Amniotic epithelial cell (primary cell): Measurements from ENCODE around the gene NEDD9.
A peak's percentile ranks its signal among the peaks of the same experiment; 100 is the strongest.

ENCODE experiments used
- DNase-seq: peaks from one replicate; pipeline ENCODE4 v3.0.0-alpha.2; 2010; ENCODE audit warnings: low read depth

The NEDD9 gene

DNA sequence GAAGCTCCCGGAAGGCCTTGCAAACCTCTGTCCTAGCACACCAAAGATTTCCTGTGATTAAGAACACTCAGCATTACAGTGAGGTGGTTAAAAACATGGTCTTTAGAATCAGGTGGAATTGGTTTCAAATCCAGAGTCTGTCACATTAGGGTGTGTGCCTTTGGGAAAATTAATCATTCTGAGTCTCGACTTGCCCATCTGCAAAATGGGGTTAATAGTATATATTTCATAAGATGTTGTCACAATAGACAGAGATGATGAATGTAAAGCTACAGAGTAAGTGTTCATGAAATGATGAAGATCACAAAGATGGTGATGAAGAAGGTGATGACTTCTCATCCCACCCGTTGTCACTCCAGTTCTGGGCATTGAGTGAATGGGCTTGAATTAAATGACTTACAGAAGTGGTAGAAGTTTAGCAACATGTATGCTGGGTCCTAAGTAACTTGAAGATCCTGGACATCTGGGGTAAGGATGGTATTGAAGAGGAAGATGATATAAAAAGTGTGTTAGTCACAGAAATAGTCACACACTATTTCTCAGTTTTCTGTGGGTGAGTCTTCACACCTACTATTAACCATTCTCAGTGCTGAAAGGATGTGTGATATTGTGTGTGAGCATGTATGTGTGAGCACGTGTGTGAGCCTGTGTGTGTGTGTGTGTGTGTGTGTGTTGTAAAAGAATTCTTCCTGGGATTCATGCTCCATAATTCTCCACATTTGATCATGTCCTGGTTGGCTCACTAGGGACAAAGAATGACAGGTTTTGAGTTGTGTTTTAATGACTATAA, 28.0 kb upstream of the NEDD9 start:
- DNase-seq: no peak

DNA sequence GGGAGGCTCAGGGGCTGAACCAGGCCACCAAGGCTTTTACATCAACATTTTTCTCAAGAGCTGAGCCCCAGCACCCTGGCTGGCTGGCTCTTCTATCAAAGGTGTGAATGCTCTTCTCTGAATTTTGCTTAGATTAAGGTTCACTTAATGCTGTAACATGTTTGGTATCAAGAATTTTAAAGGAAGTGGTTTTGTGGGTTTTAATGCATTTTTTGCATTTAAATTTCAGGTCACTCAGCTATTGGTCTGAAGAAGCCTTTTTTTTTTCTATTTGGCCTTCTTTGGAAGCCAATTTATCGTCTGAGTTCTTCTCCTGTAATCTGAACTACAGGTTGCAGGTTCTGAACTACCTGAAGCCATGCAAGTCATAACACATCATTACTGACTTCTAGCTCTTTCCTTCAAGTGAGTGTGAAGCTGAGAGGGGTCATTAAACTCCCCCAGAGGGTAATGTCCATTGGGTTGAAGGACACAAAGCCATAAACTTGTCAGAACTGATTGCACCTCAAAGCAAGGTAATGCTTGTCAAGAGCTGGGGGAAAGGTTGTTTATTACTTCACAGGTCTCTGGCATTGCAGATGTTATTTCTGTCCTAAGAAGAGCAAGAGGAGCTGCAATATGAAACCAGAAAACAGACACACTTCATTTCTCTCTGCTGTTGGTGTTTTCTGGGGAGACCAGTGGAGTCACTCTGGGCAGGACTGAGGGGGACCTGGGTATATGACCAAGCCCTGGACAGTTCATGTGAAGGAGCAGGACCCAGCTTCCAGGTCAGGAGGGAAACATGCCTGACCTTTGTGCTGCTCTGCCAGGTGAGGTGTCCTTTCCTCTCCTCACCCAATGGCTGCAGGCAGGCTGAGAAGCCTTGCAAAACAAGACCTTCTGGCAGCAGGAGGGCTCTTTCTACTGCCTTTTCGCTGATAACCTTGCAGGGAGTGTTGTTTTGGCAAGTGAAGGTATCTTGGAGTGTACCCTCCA, 26.1 kb upstream of the NEDD9 start:
- DNase-seq: no peak

DNA sequence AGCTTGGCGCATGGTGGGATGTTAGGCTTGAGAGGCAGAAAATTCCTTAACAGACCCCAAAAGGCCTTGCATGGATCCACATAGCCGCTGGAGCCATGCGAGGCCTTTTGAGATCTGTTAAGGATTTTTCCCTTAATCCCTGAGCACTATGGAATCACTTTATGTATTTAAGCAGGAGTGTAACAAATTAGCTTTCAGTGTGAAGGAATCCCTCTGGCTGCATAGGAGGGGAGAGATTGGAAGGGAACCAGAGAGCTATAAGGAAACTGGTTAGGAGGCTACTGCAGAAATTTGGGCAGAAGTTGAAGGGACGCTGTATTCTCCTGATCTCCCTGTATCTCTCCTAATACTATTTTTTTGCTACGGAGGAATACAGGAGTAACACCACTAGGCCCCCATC, 23.1 kb upstream of the NEDD9 start:
- DNase-seq: no peak

DNA sequence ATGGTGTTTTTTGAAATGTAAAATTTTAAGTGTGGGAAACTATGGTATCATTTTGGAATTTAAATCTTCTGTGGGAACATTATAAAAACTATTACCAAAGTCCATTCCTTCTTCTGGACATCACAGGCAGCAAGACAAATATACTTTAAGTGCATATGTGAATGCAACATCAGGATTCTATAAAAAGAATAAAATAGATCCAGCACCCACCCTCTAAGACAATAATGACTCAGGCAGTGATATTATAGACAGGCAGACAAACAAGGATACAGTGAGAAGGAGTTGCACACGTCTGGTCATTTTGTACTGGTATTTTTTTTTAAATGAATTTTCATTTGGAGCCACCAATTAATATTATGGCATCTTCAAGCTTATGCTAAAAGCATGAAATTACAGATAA, 21.1 kb upstream of the NEDD9 start:
- no peak for DNase-seq

DNA sequence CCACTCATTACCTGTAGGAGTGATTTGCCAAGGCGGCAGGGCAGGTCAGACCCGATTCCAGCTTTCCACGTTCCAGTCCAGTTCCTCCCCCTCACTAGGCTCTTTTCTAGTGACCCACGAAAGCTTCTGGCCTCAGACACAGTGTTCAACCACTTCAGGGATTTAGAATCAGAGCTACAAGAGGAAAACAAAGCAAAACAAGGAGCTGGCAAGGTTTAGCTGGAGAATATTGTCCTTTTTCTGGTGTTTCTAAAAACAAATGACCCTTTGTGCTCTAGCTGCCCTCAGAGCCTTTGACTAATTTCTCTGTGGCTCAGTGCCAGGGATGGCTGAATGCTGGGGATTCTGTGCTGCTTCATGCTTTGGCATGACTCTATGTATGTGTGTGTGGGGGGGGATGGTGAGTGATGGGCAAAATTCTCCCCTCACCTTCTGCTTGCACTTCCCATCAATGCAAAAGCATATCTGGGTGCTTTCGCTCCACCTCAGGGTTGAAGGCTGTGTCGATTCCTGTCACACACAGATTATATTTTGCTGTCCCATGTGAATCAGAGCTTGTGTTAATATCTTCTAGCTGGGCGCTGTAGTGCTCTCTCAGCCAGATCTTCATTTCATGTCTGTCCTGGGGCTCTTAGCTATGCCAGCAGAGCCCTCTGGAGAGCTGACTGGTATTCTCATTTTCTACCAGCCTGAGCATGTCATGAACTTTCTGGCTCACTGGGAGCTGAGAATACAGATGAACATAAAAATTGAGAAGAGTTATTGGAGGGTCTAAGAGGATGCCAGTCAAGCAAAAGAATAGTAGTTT, 19.3 kb upstream of the NEDD9 start:
- DNase-seq: peak; percentile 81

DNA sequence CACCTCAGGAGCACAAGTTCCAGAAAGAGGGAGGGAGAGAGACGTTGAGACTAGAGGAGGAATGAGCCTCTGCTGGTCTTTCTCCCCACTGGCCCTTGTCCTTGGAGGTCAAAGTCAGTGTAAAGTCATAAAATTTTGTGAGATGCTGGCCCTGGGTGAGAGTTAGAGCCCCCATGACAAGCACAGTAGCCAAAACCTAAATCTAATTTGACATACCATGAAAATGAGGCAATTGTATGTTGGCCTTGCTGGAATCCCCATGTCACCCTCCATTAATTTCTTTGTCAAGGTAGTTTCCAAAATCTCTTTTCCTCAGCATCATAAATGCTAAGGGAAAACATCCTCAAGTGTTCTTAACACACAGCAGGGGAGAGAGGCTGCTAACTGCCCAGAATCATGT, 17.6 kb upstream of the NEDD9 start:
- no peak for DNase-seq

DNA sequence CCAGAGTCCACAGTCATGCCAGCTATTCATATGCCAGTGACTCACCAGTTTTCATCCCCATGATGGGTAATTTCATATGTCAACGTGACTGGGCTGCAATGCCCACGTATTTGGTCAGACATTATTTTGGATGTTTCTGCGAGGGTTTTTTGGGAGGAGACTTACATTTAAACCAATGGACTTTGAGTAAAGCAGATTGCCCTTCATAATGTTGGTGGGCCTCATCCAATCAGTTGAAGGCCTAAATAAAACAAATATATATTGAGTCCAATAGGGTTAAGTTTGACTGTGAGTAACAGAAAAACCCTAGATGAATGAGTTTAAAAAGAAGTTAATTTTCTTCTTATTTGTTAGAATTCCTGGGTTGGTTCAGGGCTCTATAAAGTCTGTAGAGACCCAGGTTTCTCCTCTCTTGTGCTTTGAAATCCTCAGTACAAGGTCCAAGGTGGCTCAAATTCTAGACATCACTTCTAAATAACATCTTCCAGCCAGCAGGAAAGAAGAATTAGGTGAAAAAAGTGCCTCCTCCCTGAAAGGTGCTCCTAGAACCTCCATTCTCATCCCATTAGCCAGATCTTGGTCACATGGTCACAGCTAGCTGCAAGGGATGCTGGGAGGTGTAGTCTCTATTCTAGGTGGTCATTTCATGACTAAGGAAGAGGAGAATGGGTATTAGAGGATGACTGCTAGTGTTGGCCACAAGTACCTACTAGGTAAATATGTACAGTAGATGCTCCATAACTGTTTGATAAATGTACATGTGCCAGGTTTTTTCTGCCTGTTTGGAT, 16.7 kb upstream of the NEDD9 start:
- no peak for DNase-seq

DNA sequence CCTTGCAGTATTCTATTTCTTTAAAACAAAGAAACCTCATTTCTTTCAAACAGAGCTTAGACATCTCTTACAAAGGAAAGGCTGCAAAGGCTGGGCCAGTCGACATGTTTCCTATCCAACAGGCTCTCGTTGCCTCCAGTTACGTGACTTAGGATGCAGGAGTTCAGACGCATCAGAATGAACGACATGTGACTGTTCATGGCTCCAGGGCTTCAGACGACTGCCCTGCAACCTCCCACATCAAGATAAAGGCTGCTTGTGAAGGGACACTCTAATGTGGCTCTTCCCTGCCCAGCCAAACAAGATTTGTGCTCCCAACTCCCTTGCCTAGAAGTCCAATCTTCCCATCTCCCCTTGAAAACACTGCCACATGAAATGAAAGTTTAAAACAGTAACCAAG, 14.3 kb upstream of the NEDD9 start:
- no peak for DNase-seq

DNA sequence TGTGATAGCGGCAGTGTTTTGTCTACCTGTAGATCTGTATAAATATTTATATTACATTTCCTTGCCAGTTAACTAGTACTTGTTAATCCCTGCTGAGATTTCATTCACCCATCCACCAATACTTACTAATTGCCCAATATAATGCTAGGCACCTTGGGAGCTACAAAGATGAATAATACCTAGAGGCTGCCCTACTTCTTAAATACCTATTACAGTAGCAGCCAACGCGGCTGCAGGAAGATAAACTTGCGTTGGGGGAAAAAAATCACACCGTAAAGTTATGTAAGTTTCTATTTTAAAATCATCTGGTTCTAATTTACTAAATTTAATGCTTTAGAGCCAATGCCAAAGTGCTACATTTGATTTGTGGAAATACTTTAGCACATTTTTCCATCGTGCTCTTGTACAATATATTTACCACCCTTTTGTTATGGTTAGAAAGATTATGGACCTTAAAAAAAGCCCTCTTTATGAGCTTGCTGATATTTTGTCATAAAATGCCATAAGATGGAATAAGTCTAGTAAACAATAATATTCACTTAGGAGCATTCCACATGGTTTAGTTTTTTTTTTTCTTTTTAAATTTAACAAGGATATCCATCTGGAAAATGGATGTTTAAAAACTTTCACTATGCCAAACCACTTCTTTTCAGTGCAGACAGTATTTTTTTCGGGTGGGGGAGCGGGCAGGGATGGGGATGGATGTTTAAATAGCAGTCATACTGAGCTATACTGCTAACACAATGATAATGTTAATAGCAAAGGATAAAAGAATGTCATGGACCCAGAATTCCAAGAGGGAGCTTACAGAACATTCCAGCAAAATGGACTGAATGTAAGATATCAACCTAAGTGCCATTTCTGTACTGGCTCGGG, 13.2 kb upstream of the NEDD9 start:
- no peak for DNase-seq

DNA sequence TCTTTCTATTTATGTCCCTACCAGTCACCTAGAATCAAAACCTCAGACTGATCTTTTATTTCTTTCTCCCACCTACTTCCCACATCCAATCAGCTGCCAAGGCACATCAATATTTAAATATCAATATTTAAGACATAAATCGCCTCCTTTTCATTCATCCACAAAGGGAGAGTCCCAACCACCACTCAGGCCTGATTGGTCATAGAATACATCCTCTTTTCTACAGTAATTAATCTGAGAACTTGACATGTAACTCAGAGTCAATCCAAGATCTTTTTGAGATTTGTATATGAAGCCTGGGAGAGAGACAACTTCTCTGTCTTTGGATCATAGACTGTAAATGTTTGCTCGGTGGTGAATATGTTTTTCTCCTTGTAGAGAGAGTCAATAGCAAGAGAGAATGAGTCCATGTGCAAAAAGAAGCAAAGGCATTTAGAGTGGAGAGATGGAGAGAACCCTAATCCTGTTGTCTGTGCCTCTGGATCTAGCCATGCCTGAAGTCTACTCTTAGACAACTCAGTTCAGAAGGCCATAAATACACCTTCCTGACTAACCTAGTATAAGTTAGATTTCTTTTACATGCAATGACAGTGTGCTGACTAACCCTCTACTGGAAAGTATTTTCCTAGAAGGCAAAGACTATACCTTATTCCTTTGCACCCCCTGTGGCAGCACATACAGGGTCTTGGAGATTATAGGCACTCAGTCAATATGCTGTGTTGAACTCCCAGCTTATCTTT, 12.1 kb upstream of the NEDD9 start:
- no peak for DNase-seq

DNA sequence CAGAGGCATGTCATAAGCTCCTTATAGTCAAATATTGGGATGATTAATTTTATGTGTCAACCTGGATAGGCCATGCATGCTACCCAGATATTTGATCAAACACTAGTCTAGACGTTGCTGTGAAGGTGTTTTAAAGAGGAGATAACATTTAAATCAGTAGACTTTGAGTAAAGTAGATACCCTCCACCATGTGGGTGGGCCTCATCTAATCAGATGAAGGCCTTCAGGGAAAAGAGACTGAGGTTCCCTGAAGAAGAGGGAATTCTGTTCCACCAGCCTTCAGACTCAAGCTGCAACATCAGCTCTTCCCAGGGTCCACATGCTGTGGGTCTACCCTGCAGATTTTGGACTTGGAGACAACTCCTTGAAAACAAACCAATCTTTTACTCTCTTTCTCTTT, 11.4 kb upstream of the NEDD9 start:
- no peak for DNase-seq

DNA sequence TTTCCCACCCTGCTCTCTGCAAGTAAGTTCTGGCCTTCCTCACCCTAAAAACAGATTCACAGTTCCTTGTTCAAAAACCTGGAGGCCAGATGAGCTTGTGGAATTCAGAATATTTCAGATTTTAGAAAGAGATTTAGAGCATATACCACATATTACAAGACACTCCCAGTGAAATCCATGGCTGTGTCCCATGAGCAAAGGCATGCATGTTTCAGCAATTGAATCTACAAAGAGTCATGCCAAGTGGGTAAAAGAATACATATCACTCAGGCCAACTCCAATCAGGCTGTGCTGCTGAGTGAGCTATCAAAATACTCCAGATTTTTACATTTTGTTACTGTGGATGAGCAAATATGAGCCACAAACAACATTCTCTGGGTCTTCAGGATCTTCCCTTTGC, 10.2 kb upstream of the NEDD9 start:
- DNase-seq: no peak

DNA sequence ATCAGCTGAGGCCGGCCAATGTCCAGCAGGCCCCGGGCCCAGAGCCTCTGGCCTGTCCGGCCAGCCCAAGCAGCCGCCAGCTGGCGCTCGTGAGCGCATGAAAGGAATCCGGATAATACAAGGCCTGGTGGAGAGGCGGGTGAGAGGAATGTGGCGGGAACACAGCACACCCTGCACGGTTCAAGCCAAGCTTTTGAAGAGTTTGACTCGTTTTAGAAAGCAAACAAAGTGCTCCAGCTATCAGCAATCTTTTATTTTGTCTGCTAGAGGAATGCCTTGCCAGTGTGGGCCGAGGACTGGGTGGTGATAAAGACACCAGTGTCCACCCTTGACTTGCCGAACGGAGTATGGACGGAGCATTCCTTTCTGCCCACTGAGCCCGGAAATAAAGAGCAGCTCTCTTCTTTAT, 9.3 kb upstream of the NEDD9 start:
- DNase-seq: peak; percentile 60

DNA sequence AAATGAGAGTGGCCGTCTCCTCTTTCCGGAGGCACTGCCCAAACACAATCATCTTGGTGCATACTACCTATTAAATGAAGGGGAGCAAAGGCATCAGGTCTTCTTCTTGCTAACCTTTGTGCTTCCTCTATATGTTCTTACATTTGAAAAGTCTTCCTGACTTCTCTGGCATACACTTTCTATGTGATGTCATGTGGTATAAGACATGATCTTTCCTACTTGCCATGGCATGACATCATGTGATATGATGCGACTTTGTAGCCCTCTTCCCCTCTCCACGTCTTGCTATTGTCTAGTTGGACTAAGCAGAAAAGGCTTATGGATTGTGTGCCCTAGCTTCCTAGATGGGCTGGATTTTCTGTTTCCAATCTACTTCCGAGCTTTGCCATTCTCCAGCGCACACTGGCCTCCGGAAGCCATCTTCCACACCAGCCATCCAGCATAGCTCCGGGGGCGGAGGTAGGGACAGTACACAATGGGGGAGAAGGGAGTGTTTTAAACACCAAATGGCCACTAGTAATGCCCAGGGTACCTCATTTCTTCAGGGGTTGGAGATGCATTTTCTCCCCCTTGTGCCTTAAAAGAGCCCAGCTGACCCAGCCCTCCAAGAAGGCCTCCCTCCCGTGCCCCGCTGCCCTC, 8.8 kb upstream of the NEDD9 start:
- DNase-seq: no peak

DNA sequence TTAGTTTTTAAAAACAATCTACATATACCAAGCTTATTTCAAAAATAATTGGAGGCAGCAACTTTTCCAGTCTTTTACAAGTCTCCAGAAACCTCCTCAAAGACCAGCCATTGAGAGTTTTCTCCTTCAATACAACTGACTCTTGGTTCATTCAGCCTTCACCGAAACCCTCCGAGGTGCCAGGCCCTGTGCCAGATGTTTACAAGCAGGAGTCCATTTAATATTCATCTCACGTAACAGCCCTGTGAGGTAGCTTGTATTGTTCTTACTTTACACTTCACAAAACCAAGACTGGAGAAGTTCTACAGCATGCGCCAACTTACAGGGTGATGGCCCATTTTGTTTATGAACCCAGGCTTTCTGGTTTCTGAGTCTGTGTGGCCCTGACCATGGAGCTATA, 5.5 kb upstream of the NEDD9 start:
- DNase-seq: no peak

DNA sequence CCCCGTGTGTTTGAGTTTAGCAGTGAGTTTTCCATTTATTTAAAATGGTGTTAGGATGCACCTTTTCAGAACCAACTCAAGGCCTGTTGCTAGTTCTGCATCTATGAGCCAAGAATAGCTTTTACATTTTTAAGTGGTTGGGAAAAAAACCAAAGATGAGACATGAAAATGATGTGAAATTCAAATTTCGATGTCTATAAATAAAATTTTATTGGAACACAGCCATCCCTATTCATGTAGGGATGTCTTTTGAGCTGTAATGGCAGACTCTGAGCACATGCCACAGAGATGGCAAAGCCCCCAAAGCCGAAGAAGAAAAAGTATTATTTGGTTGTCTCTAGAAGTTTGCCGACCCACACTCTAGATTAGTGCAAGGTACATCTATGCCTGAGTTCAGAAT, 5.0 kb upstream of the NEDD9 start:
- DNase-seq: no peak

DNA sequence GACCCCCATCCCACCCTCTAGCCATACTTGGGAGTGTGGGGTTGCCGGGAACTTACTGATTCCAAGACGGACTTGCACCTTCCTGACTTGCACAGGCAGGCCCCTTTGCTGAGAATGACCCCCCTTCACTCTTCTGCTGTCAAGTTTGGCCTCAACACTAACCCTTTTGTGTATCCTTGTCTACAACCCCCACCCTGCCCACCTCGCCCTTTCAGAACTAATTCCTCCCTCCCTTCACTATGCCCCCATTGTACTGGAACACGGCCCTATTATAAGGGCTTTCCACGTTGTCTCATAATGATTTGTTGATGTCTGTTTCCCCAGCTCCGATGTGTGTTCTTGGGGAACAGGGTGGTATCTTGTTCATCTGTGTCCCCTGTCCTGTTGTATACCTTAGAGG, 4.4 kb upstream of the NEDD9 start:
- no peak for DNase-seq

DNA sequence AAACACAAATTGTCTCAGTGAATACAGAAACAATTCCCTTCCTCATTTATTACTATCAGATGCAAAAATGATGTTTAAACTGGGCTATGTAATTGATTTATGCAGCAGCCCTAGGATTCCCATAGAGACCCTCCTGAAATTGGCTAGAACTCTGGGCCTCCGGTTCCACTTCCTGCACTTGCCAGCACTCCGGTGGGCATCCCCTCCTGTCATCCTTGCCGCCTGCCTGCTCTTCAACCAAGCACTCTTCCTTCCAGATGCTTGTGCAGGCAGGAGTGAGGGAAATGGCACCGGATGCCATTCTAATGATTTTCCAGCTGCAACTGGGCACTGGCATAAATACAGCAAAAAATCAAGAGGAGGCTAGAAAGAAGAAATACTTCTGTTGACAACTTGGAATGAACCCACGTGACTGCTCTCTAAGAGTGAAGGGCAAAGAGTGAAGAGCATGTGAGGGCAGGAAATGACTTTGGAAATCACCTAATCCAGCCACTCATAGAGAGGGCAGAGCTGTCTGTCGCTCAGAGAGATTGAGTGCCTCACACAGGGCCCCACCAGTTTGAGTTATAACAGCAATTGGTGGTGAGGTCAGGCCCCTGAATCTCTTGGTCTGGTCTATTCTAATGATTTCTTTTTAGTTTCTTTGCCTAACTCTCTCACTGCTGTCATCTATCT, 3.7 kb upstream of the NEDD9 start:
- DNase-seq: peak; percentile 63

DNA sequence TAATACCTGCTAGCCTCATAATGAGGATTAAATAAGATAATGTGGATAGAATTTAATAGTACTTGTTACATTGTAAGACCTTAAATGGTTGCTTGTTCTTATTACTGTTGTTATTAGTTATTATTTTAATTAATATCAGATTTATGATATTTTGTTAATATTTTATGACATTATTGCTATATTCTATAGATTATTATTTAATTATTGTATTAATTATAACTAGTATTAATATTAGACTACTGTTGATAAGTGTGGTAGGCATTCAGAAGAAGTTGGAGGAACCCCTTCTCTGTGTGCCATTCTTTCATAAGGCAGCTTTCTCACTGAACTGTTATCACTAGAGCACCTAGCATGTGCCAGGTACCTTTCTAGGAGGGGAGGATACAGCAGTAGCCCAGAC, 2.6 kb upstream of the NEDD9 start:
- DNase-seq: no peak
